Measurements from ENCODE around the gene GRB10. TPM values are rescaled to one million over a fixed set of nuclear protein-coding genes. Genes with fewer than 3 reads are reported as not detected.

Gene GRB10
- total RNA-seq, 1 experiment from 2014 or later = 92.9 TPM

DNA sequence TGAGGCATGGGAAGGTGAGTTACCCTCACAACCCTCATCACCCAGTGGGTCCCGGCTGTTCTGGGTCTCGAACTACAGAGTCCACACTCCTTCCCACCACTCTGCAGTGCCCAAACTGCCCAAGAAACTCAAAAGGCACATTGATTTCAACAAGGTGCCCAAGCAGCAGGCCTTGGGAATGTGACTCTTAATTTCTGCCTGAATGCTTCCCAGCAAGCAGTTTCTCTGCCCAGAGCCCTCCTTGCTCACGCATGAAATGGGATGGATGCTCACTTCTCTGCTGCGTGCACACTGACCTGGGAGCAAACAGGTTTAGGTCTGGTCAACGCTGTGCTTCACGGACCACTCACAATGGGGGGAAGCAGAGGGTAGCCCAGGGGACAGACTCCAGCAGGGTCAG is 77.9 kb downstream of the GRB10 start:
- H3K36me3 ChIP-seq (replicated peaks; ENCODE audit: control insufficient read depth, insufficient read depth, low read length) = peaks cover 3% of the 10 kb centered on the region; the same call in 1 of the 2 replicates
- no peak for DNase-seq
- no peak overlapping the region for H3K4me3 ChIP-seq (ENCODE audit: insufficient read depth, low read depth, low read length)
- H3K27me3 ChIP-seq (ENCODE audit: control insufficient read depth, insufficient read depth, low read length) = no peaks in the 10 kb centered on the region

- H3K4me3 ChIP-seq (ENCODE audit: insufficient read depth, low read depth, low read length) = no peak overlapping the region
- peaks cover 3% of the 10 kb centered on the region; the same call in 1 of the 2 replicates for H3K36me3 ChIP-seq (replicated peaks; ENCODE audit: control insufficient read depth, insufficient read depth, low read length)
- DNase-seq = no peak
- no peaks in the 10 kb centered on the region for H3K27me3 ChIP-seq (ENCODE audit: control insufficient read depth, insufficient read depth, low read length)
These were observed 79.0 kb downstream of the GRB10 start for GRCh38 chr7:50703654-50704053.

DNA sequence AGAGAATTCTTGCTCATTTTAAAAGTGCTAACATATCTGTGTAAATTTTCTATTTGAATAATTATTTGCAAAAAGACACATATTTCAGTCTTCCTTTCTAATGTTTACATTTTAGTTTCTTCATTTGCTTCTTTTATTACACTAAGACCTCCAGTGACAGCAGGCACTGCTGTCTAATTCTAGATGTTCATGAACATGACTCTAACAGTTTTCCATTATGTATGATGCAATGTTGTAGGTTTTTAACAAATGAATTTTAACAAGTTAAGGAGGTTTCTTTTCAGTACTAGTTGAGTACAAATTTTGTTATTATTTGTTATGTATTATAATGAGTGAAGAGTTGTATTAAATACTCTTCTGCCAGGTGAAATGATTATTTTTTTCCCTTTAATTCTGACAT is 83.6 kb downstream of the GRB10 start:
- H3K36me3 ChIP-seq (replicated peaks; ENCODE audit: control insufficient read depth, insufficient read depth, low read length) = peaks cover 4% of the 10 kb centered on the region; the same call in 1 of the 2 replicates
- DNase-seq = no peak
- H3K4me3 ChIP-seq (ENCODE audit: insufficient read depth, low read depth, low read length) = no peak overlapping the region
- no peaks in the 10 kb centered on the region for H3K27me3 ChIP-seq (ENCODE audit: control insufficient read depth, insufficient read depth, low read length)

DNA sequence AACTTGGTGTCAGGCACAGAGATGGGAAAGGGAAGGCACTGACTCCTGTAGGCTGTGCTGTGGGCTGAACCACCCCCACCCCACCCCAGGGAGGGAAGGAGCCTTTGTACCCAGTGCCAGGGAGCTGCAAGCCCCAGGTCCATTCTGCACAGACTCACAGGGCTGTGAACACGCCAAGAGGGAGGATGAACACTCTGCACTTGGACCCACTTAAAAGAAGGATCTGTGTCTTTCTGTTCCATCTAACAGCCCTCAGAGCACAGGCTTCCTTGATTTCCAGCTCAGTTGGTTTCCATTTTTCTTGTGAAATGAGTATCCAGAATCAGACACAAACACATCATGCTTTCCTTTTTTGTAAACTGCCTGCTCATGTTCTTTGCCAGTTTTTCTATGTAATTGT is 84.9 kb downstream of the GRB10 start:
- DNase-seq = no peak
- no peaks in the 10 kb centered on the region for H3K27me3 ChIP-seq (ENCODE audit: control insufficient read depth, insufficient read depth, low read length)
- no peak overlapping the region for H3K4me3 ChIP-seq (ENCODE audit: insufficient read depth, low read depth, low read length)
- peaks cover 4% of the 10 kb centered on the region; the same call in 1 of the 2 replicates for H3K36me3 ChIP-seq (replicated peaks; ENCODE audit: control insufficient read depth, insufficient read depth, low read length)

DNA sequence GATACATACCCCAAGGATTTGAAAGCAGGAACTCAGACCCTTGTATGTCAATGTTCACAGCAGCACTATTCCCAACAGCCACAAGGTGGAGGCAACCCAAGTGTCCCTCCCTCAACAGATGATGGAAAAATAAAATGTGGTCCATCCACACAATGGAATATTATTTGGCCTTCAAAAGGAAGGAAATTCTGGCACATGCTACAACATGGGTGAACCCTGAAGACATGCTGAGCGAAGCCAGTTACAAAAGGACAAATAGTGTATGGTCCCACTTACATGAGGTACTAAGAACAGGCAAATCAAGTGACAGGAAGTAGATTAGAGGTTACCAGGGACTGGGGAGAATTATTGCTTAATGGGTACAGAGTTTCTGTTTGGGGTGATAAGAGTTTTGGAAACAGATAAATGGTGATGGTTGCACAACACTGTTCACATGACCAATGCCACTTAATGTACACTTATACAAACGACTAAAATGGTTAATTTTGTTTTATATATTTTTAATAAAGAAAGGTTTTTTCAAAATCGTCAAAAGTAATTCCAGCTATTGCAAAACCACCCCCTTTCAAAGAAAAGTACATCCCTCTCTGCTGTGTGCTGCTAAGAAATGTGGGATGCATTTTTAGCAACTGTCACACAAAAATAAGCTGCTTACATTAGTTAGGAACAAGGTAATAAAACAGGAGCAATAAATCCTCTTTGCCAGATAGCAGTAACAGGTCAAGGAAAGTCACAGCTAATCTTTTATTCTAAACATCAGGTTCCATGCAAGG is 85.7 kb downstream of the GRB10 start:
- Histone ChIP-seq H3K36me3 (replicated peaks; ENCODE audit: control insufficient read depth, insufficient read depth, low read length) (0 out of 2 replicates have a peak, but pooled peaks cover 2% of the 10 kb centered on the region), H3K27me3 (ENCODE audit: control insufficient read depth, insufficient read depth, low read length) (no peaks in the 10 kb centered on the region), H3K4me3 (ENCODE audit: insufficient read depth, low read depth, low read length) (no peak overlapping the region)
- no peak for DNase-seq

DNA sequence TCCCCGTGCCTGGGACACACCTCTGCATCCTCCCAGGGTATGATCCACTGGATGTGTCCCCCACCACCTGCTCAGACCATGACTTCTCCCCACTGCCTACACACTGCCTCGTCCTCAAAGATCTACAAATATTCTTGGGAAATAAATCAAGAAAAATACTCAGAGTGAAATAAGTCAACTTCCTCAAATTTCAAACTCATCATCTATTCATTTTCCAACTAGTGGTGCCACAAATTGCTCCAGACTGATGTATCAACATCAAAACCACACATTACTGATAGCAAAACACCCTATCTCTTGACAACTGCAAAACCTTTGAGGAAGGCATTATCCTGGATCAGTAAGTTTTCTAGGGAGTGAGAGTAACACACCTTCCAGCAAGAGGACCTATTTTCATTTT is 87.7 kb downstream of the GRB10 start:
- Histone ChIP-seq H3K4me3 (ENCODE audit: insufficient read depth, low read depth, low read length) (no peak overlapping the region), H3K36me3 (replicated peaks; ENCODE audit: control insufficient read depth, insufficient read depth, low read length) (0 out of 2 replicates have a peak, but pooled peaks cover 1% of the 10 kb centered on the region), H3K27me3 (ENCODE audit: control insufficient read depth, insufficient read depth, low read length) (no peaks in the 10 kb centered on the region)
- no peak for DNase-seq

DNA sequence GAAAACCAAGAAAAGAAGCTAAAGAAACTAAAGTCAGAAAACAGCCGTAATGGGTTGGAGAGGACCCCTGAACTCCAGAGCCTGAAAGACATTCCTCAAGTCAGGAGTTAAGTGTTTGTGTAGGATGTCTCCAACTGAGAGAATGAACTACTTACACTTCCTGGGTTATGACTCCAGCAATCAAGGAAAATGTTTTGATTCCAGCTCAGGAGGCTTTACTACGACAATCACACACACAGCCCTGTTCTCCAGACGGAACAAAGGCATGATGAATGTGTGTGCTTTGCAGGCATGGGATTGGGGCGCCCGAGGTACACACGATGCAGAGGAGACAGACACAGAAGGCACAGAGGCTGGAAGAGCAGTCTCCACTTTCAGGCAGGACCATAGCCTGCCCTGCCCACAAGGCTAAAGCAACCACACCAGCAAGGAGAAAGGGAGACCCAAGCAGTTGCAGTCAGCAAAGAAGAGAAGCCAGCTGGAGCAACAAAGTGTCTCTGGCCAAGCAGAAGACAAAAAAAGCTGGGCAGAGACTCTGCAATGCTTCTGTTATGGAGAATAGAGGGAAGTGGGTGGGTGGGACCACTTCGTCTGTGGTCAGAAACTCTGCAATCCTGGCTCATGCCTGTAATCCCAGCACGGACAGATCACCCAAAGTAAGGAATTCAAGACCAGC is 89.1 kb downstream of the GRB10 start:
- Histone ChIP-seq H3K27me3 (ENCODE audit: control insufficient read depth, insufficient read depth, low read length) (no peaks in the 10 kb centered on the region), H3K4me3 (ENCODE audit: insufficient read depth, low read depth, low read length) (no peak overlapping the region), H3K36me3 (replicated peaks; ENCODE audit: control insufficient read depth, insufficient read depth, low read length) (0 out of 2 replicates have a peak, but pooled peaks cover 1% of the 10 kb centered on the region)
- no peak for DNase-seq

DNA sequence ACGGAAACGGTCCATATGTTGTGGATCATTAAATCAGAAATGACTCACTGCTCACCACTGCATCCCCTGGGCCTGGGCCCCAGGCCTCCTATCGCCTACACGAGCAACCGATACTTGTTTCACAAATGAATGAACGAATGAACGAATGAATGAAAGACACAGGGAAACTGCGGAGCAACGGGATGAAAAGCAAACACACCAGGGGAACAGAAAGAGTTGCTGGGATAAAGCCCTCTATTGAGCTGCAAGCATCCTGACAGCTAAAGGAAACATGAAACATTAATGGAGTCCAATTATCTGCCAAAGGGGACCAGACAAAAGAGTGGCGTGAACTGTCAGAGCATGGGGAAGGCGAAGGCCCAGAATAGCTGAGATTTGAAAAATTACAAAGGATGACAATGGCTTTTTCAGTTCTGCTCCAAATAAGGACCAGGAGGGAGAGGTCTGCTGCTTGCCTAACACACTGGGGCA is 92.1 kb downstream of the GRB10 start:
- 0 out of 2 replicates have a peak, but pooled peaks cover 1% of the 10 kb centered on the region for H3K36me3 ChIP-seq (replicated peaks; ENCODE audit: control insufficient read depth, insufficient read depth, low read length)
- no peak overlapping the region for H3K4me3 ChIP-seq (ENCODE audit: insufficient read depth, low read depth, low read length)
- no peak for DNase-seq
- H3K27me3 ChIP-seq (ENCODE audit: control insufficient read depth, insufficient read depth, low read length) = no peaks in the 10 kb centered on the region

GRCh38 chr7:50688226-50688590 is 94.5 kb downstream of the GRB10 start:
- DNase-seq = no peak
- Histone ChIP-seq H3K4me3 (ENCODE audit: insufficient read depth, low read depth, low read length) (no peak overlapping the region), H3K27me3 (ENCODE audit: control insufficient read depth, insufficient read depth, low read length) (no peaks in the 10 kb centered on the region), H3K36me3 (replicated peaks; ENCODE audit: control insufficient read depth, insufficient read depth, low read length) (no peaks in the 10 kb centered on the region)

GRCh38 chr7:50687575-50688225 is 95.0 kb downstream of the GRB10 start:
- H3K36me3 ChIP-seq (replicated peaks; ENCODE audit: control insufficient read depth, insufficient read depth, low read length) = no peaks in the 10 kb centered on the region
- no peak for DNase-seq
- no peak overlapping the region for H3K4me3 ChIP-seq (ENCODE audit: insufficient read depth, low read depth, low read length)
- no peaks in the 10 kb centered on the region for H3K27me3 ChIP-seq (ENCODE audit: control insufficient read depth, insufficient read depth, low read length)

DNA sequence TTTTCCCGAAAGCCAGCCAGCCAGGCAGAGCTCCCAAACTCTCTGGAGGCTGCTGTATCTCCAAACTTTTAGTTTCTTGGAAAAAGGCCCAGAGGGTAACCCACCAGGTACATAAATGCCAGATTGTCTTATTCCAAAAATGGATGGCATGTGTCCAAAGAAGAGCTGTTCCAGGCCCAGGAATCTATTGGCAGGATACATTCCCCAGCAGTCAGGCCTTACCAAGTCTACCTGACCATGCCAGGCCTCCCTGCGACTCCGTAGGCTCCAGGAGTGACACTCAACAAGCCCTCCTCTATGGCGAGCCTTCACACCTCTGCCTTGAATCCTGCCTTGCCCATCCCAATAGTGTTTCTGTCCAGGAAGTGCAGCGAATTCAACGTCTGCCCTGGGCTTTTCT is 95.6 kb downstream of the GRB10 start:
- DNase-seq = no peak
- H3K36me3 ChIP-seq (replicated peaks; ENCODE audit: control insufficient read depth, insufficient read depth, low read length) = no peaks in the 10 kb centered on the region
- no peak overlapping the region for H3K4me3 ChIP-seq (ENCODE audit: insufficient read depth, low read depth, low read length)
- H3K27me3 ChIP-seq (ENCODE audit: control insufficient read depth, insufficient read depth, low read length) = no peaks in the 10 kb centered on the region

DNA sequence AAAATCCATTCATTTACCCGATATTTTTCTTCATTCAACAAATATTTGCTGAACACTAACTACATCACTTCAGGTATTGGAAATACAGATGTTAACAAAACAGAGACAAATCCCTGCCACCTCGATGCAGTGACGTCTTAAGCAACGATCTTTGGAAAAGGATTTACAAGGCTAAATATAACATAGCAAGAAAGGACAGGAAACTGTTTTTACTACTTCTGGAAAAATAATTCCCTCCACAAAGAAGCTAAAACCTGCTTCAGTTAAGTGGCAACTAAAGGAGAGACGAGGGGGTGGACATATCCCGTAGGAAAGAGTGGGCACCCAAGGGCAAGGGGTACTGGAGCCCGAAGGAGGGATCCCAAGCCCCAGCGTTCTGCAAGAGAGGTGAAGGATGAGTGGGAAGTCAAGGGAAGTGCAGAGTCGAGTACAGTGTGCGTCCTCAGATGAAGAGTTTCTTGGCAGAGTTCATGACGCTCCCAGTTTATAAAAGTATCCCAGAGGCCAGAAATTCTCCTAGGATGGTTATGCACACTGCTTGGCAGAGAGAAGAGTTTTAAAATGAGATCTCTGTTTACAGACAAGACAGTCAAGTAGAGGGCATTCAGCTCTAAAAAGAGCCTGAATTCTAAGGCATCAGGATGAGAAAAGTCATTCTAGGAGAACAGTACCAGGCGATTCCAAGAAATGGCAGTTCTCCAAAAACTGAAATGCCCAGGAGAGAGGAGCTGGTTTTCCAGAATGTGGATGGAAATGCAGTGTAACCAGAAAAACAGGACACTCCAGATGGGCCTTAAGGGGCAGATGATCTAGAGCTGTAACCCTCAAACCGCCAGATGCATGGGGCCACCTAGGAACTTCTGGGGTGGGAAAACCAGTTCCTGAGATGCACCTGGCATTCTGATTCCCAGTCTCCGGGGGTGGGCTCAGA is 97.3 kb downstream of the GRB10 start:
- Histone ChIP-seq H3K4me3 (ENCODE audit: insufficient read depth, low read depth, low read length) (no peak overlapping the region), H3K27me3 (ENCODE audit: control insufficient read depth, insufficient read depth, low read length) (no peaks in the 10 kb centered on the region), H3K36me3 (replicated peaks; ENCODE audit: control insufficient read depth, insufficient read depth, low read length) (no peaks in the 10 kb centered on the region)
- DNase-seq = no peak

DNA sequence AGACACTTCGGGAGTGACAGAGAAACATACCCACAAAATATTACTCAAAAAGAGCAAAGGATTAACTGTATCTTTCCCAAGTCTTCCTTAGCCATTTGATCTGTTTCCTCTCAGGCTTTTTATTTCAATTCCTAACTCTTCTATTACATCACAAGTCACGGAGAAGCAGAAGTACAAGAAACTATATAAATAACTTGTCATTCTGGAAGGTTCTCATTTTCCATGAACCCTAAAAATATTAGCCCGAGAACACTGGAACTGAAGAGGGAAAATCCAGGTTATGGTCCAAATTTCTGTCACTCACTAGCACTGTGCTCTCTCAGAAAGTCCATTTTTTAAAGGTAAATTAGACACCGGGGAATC is 98.0 kb downstream of the GRB10 start:
- Histone ChIP-seq H3K4me3 (ENCODE audit: insufficient read depth, low read depth, low read length) (no peak overlapping the region), H3K36me3 (replicated peaks; ENCODE audit: control insufficient read depth, insufficient read depth, low read length) (no peaks in the 10 kb centered on the region), H3K27me3 (ENCODE audit: control insufficient read depth, insufficient read depth, low read length) (no peaks in the 10 kb centered on the region)
- no peak for DNase-seq
